Heart left ventricle (tissue), 16 donors: Measurements from ENCODE around the gene CUL3. TPM values are rescaled to one million over a fixed set of nuclear protein-coding genes. Genes with fewer than 3 reads are reported as not detected.

Source experiments
- ATAC-seq, 4 donors: fragments of 200-7000 bp; cut with Tn5 transposase; one replicate each; pipeline ENCODE4 v1.9.1; 2020 to 2022; ENCODE audit warnings: moderate library complexity in 4 of 4, mild to moderate bottlenecking in 3 of 4, moderate number of reproducible peaks in 1 of 4
- DNase-seq, 5 donors: peaks; one replicate each; pipeline ENCODE4 v3.0.0-alpha.2; 2020
- H3K27ac ChIP-seq, 12 donors: fragments of 200-600 bp; sonication (generic) in 4 of 12; one replicate each; pipeline versions ENCODE4 v1.5.0 to v1.8.0; 2016 to 2022; ENCODE audit warnings: mild to moderate bottlenecking in 2 of 12
- H3K27me3 ChIP-seq, 9 donors: fragments of 200-600 bp; sonication (generic) in 2 of 9; one replicate each; pipeline versions ENCODE4 v1.5.1 to v1.8.0; 2016 to 2022; ENCODE audit warnings: mild to moderate bottlenecking in 3 of 9
- H3K36me3 ChIP-seq, 9 donors: fragments of 200-600 bp; sonication (generic) in 2 of 9; one replicate each; pipeline versions ENCODE4 v1.5.0 to v1.8.0; 2018 to 2022; ENCODE audit warnings: mild to moderate bottlenecking in 2 of 9
- H3K4me1 ChIP-seq, 12 donors: fragments of 200-600 bp; sonication (generic) in 4 of 12; one replicate each; pipeline versions ENCODE4 v1.5.0 to v1.8.0; 2016 to 2022; ENCODE audit warnings: mild to moderate bottlenecking in 3 of 12
- H3K4me3 ChIP-seq, 12 donors: fragments of 200-600 bp; sonication (generic) in 4 of 12; one replicate each; pipeline versions ENCODE4 v1.5.0 to v1.8.0; 2017 to 2022; ENCODE audit warnings: mild to moderate bottlenecking in 9 of 12, moderate library complexity in 4 of 12
- H3K9me3 ChIP-seq, 12 donors: fragments of 200-600 bp; sonication (generic) in 4 of 12; one replicate each; pipeline versions ENCODE4 v1.5.0 to v1.8.0; 2016 to 2022; ENCODE audit warnings: mild to moderate bottlenecking in 1 of 12
- CTCF ChIP-seq, 12 donors: fragments of 200-600 bp; sonication (generic) in 4 of 12; IDR thresholded peaks; one replicate each; pipeline versions ENCODE4 v1.5.0 to v1.8.0; 2018 to 2022; ENCODE audit warnings: antibody characterized with exemption in 12 of 12, mild to moderate bottlenecking in 5 of 12
- POLR2A ChIP-seq, 2 donors: fragments of 450-650 bp; IDR thresholded peaks; one replicate each; pipeline ENCODE4 v1.6.1; 2017; ENCODE audit warnings: antibody characterized with exemption in 2 of 2, mild to moderate bottlenecking in 2 of 2, moderate library complexity in 2 of 2
- WGBS, 4 donors: extraction: QIAGEN DNeasy Blood & Tissue Kit in 2 of 4; methylation state at CpG; one replicate each; pipeline versions ENCODE4 v1.1.5 to v1.1.7; 2013 to 2018; 5-methylcytosine and 5-hydroxymethylcytosine counted together
- intact Hi-C, 10 donors: fragments of 100-400 bp; cut with DNase I; formaldehyde crosslinking; loops; one replicate each; pipeline versions ENCODE4 v1.11.1 to v1.14.2; 2022
- polyA plus RNA-seq, 2 donors: library from polyadenylated mRNA; stranded (reverse); fragments of 200-250 nt; gene quantifications; one replicate each; pipeline ENCODE4 v1.2.3, GENCODE V29; 2013
- total RNA-seq, 9 donors: library from RNA; depleted of rRNA in 2 of 9; stranded (reverse); fragments of >200 nt in 2 of 9; fragmentation: NEBNext Ultra II Directional in 3 of 9; extraction: Animal tissue kit (Norgen Biotek cat#: 25700) in 3 of 9; gene quantifications; one replicate each; pipeline versions ENCODE4 v1.1.0 to v1.2.4, GENCODE V29; 2016 to 2023
- donor health status: ischemic (EF 13 %, LVEDD 7.1; RV severe dilation, severe dysfunction).
- donor health status: healthy with polysubstance abuse.
- donor health status: DM: no; HTN: yes; CAD: no.
- donor health status: DM: no; HTN: no; CAD: no.
- donor health status: ischemic (EF 25% LVEDD 6.9; RV normal size, moderate dysfunction).
- donor health status: ischemic (EF 25% LVEDD 5.7; RV mildly dilated, moderate dysfunction).
- donor health status: healthy.
- donor health status: DM: yes; HTN: yes; CAD: no.
- donor health status: ischemic (EF 35%, LVEDD 5.7; RV mildly dilated, moderate dysfunction).
- donor health status: nonischemic (EF 11% LVEDD 7.7; RV severe dilation, severe dysfunction).
- donor health status: DM: yes; HTN: yes; CAD: no.
- donor health status: PGD.
- donor health status: ischemic (EF 29% LVEDD 5.4; RV normal size, mild dysfunction).
- donor health status: nonischemic (EF 23%, LVEDD 6.1; RV moderate dilation, normal function).

CUL3 gene
- total and polyA plus RNA-seq, 11 donors, result 54.6 to 87.0 (median 72.4) TPM

- no peak for TF ChIP-seq CTCF (IDR thresholded peaks at IDR 0.05)
- WGBS, 4 donors, result 55 to 67% (median 63%) methylated on average over 3 of the region's 3 CpGs
- Histone ChIP-seq H3K4me3 (no peak overlapping the region), H3K9me3 (no peaks in the 10 kb centered on the region), H3K27me3 (no peaks in the 10 kb centered on the region), H3K27ac (no peak overlapping the region), H3K4me1 (peaks cover 0 to 20% (median 11%) of the 10 kb centered on the region in 12 donors), H3K36me3 (peaks cover 0 to 22% (median 6%) of the 10 kb centered on the region in 9 donors)
- DNase-seq (no peak), ATAC-seq (no peak)
- intact Hi-C loops, result loop anchor here in 1 of 10 donors (10.0 kb wide), 1 partner anchor 71 kb away; the partner anchor contains the start of gene CUL3
Observed at GRCh38 chr2:224513991-224514390, 71.2 kb downstream of the CUL3 start.

GRCh38 chr2:224507789-224508188 is 77.4 kb downstream of the CUL3 start:
- no peak for ATAC-seq

GRCh38 chr2:224506494-224506893 is 78.7 kb downstream of the CUL3 start:
- 93 to 99% (median 95%) methylated on average over 1 of the region's 1 CpG for WGBS, 4 donors
- intact Hi-C loops, result no loop called here
- ATAC-seq (no peak), DNase-seq (no peak)
- Histone ChIP-seq H3K27ac (no peak overlapping the region), H3K9me3 (no peaks in the 10 kb centered on the region), H3K27me3 (no peaks in the 10 kb centered on the region), H3K36me3 (peaks cover 0 to 61% (median 55%) of the 10 kb centered on the region in 9 donors), H3K4me3 (no peak overlapping the region), H3K4me1 (no peaks in the 10 kb centered on the region)
- TF ChIP-seq CTCF (IDR thresholded peaks at IDR 0.05) (no peak), POLR2A (IDR thresholded peaks at IDR 0.05) (no peak)

More at GRCh38 chr2:224507789-224508188, 77.4 kb downstream of the CUL3 start:
- Histone ChIP-seq H3K27me3 (no peaks in the 10 kb centered on the region), H3K4me3 (no peak overlapping the region), H3K9me3 (no peaks in the 10 kb centered on the region), H3K36me3 (peaks cover 0 to 56% (median 47%) of the 10 kb centered on the region in 9 donors), H3K27ac (no peak overlapping the region), H3K4me1 (no peaks in the 10 kb centered on the region)
- intact Hi-C loops, result no loop called here
- TF ChIP-seq POLR2A (IDR thresholded peaks at IDR 0.05), result no peak
- no peak for TF ChIP-seq CTCF (IDR thresholded peaks at IDR 0.05)
- no peak for DNase-seq
- 94 to 100% (median 99%) methylated on average over 1 of the region's 1 CpG for WGBS, 4 donors

GRCh38 chr2:224498991-224499390 is 86.2 kb downstream of the CUL3 start:
- Histone ChIP-seq H3K9me3 (no peaks in the 10 kb centered on the region), H3K27me3 (no peaks in the 10 kb centered on the region), H3K4me1 (no peaks in the 10 kb centered on the region), H3K27ac (no peak overlapping the region), H3K4me3 (no peak overlapping the region), H3K36me3 (peaks cover 0 to 100% (median 94%) of the 10 kb centered on the region in 9 donors)
- ATAC-seq, result no peak
- DNase-seq, result no peak
- WGBS, 4 donors, result 79 to 87% (median 83%) methylated on average over 3 of the region's 3 CpGs
- intact Hi-C loops, result loop anchor here in 1 of 10 donors (10.0 kb wide), 1 partner anchor 76 kb away; no protein-coding TSS in a partner anchor
- TF ChIP-seq CTCF (IDR thresholded peaks at IDR 0.05) (no peak), POLR2A (IDR thresholded peaks at IDR 0.05) (no peak)
